K562 (cell line): ENCODE results near the gene ASAH2. TPM values are rescaled to one million over a fixed set of nuclear protein-coding genes. Genes with fewer than 3 reads are reported as not detected.

Experiments
- ATAC-seq: fragments of 200-7000 bp; cut with Tn5 transposase; 3 replicates; pipeline ENCODE4 v1.9.1; 2020; ENCODE audit warnings: moderate library complexity
- BruUV-seq: library from RNA; stranded (reverse); fragments of 400-500 nt; replicated peaks from 2 replicates; lab custom pipeline; 2021; lab: Mats Ljungman, UMichigan
- CTCF ChIA-PET: fragments of 300-600 bp; formaldehyde crosslinking; extraction: SDS; loops from one replicate; lab custom pipeline; 2021; ENCODE audit warnings: low intra/inter-chr PET ratio; lab: Yijun Ruan, JAX
- POLR2A ChIA-PET: fragments of 300-600, 350-650 bp; sonication (Branson Sonifier 250); formaldehyde crosslinking; extraction: SDS; loops from one replicate; lab custom pipeline; 2021; ENCODE audit warnings: antibody characterized with exemption, inconsistent platforms; lab: Yijun Ruan, JAX
- DNase-seq, 4 experiments: peaks; one replicate each; pipeline versions ENCODE4 v3.0.0 to v3.0.0-alpha.2; 2011 to 2018; ENCODE audit warnings: low spot score in 3 of 4, mixed read lengths in 3 of 4; ENCODE audit errors: extremely low read depth in 1 of 4
- FAIRE-seq: peaks from 2 replicates; lab custom pipeline; 2011; peaks lifted over from hg19 to GRCh38; lab: Jason Lieb, UNC
- H2AFZ ChIP-seq: 2 replicates; pipeline ENCODE4 v1.6.0; 2011; ENCODE audit warnings: low read depth, low read length, control low read depth, inconsistent platforms
- H3K27ac ChIP-seq: fragments of 200-600 bp; 3 replicates; pipeline ENCODE4 v1.8.0; 2011; ENCODE audit warnings: low read depth, mild to moderate bottlenecking, control low read depth, inconsistent platforms, low read length, moderate library complexity, mixed read lengths; ENCODE audit errors: extremely low read depth
- H3K27me3 ChIP-seq, 2 experiments: fragments of 300-600 bp in 1 of 2; 2 replicates in 1 of 2; 3 replicates in 1 of 2; pipeline versions ENCODE4 v1.6.0 to v1.8.0; 2011; ENCODE audit warnings: inconsistent platforms in 2 of 2, low read length in 2 of 2, mild to moderate bottlenecking in 1 of 2, mixed read lengths in 1 of 2, moderate library complexity in 1 of 2; ENCODE audit not compliant: control insufficient read depth in 2 of 2, insufficient read depth in 2 of 2
- H3K36me3 ChIP-seq: fragments of 300-600 bp; 3 replicates; pipeline ENCODE4 v1.8.0; 2011; ENCODE audit warnings: mild to moderate bottlenecking, low read length, inconsistent platforms; ENCODE audit not compliant: control insufficient read depth, insufficient read depth
- H3K4me1 ChIP-seq, 2 experiments: fragments of 200-600 bp in 1 of 2; replicated peaks in 1 of 2; 2 replicates in 1 of 2; 3 replicates in 1 of 2; pipeline versions ENCODE4 v1.5.1 to v1.8.0; 2011; ENCODE audit warnings: inconsistent platforms in 2 of 2, low read length in 2 of 2, mild to moderate bottlenecking in 1 of 2, mixed read lengths in 1 of 2, moderate library complexity in 1 of 2; ENCODE audit not compliant: control insufficient read depth in 2 of 2, insufficient read depth in 2 of 2
- H3K4me2 ChIP-seq: 2 replicates; pipeline ENCODE4 v1.6.1; 2011; ENCODE audit warnings: low read length, control low read depth, inconsistent platforms, mixed read lengths; ENCODE audit not compliant: insufficient read depth
- H3K4me3 ChIP-seq: fragments of 200-600 bp; sonication (generic), shearing (Covaris generic); 2 replicates; pipeline ENCODE4 v1.5.1; 2016; ENCODE audit warnings: control low read depth, inconsistent platforms
- H3K79me2 ChIP-seq: fragments of 200-600 bp; 3 replicates; pipeline ENCODE4 v1.8.0; 2011; ENCODE audit warnings: low read length, inconsistent platforms; ENCODE audit not compliant: control insufficient read depth, insufficient read depth
- H3K9ac ChIP-seq, 2 experiments: 2 replicates each; pipeline versions ENCODE4 v1.6.0 to v1.6.1; 2011; ENCODE audit warnings: low read depth in 2 of 2, low read length in 2 of 2, control low read depth in 1 of 2, inconsistent platforms in 1 of 2, mild to moderate bottlenecking in 1 of 2, mixed read lengths in 1 of 2; ENCODE audit not compliant: insufficient read depth in 1 of 2
- H3K9me1 ChIP-seq: one replicate; pipeline ENCODE4 v1.6.0; 2011; ENCODE audit warnings: inconsistent platforms, mild to moderate bottlenecking, low read length, moderate library complexity; ENCODE audit not compliant: control insufficient read depth, insufficient read depth
- H3K9me3 ChIP-seq: replicated peaks from 2 replicates; pipeline ENCODE4 v1.5.1; 2011; ENCODE audit warnings: low read depth, low read length, inconsistent platforms; ENCODE audit not compliant: control insufficient read depth, insufficient read depth
- H4K20me1 ChIP-seq: replicated peaks from 2 replicates; pipeline ENCODE4 v1.6.1; 2011; ENCODE audit warnings: low read length, inconsistent platforms, mixed read lengths; ENCODE audit not compliant: control insufficient read depth, insufficient read depth
- KAT7 ChIP-seq: sonication (generic); formaldehyde crosslinking; IDR thresholded peaks from 2 replicates; pipeline ENCODE4 v1.8.0; 2022; ENCODE audit warnings: missing genetic modification reagents, mild to moderate bottlenecking, borderline replicate concordance
- KDM1A ChIP-seq, 2 experiments: fragments of 450-650 bp; IDR thresholded peaks; 2 replicates each; pipeline ENCODE4 v1.6.1; 2016; ENCODE audit warnings: mild to moderate bottlenecking in 2 of 2
- MEF2A ChIP-seq: IDR thresholded peaks from 2 replicates; pipeline ENCODE4 v1.6.1; 2011; ENCODE audit warnings: low read depth, mild to moderate bottlenecking, low read length, moderate library complexity; ENCODE audit not compliant: control insufficient read depth
- SMAD1 ChIP-seq: fragments of 150-350 bp; IDR thresholded peaks from 2 replicates; pipeline ENCODE4 v1.6.1; 2014; ENCODE audit warnings: low read length, low read depth; ENCODE audit not compliant: partially characterized antibody
- SREBF2 ChIP-seq: sonication (generic); formaldehyde crosslinking; IDR thresholded peaks from 2 replicates; pipeline ENCODE4 v1.4.0; 2020; ENCODE audit warnings: mild to moderate bottlenecking, missing genetic modification reagents
- TRIM24 ChIP-seq, 2 experiments: fragments of 450-650 bp; IDR thresholded peaks; 2 replicates each; pipeline ENCODE4 v1.6.1; 2016
- U2AF1 ChIP-seq: fragments of 200-400 bp; formaldehyde crosslinking; optimal IDR thresholded peaks from 2 replicates; pipeline ENCODE3; 2017; ENCODE audit warnings: mild to moderate bottlenecking, low read depth, low read length, moderate library complexity
- ZC3H11A ChIP-seq: IDR thresholded peaks from 2 replicates; pipeline ENCODE4 v1.6.1; 2012; ENCODE audit warnings: low read depth, low read length, improper control_type of control experiment
- ZNF121 ChIP-seq: sonication (generic); formaldehyde crosslinking; conservative IDR thresholded peaks from 2 replicates; pipeline ENCODE4 v1.8.0; 2022; ENCODE audit warnings: missing genetic modification reagents
- ZNF23 ChIP-seq: fragments of 250-450 bp; sonication (Bioruptor Pico); IDR thresholded peaks from 2 replicates; pipeline ENCODE4 v1.4.0; 2020; ENCODE audit warnings: mild to moderate bottlenecking
- ZNF274 ChIP-seq: IDR thresholded peaks from 2 replicates; pipeline ENCODE4 v1.6.1; 2011; ENCODE audit warnings: low read depth, mild to moderate bottlenecking, low read length, moderate library complexity, borderline replicate concordance
- ZNF586 ChIP-seq: fragments of 450-650 bp; formaldehyde crosslinking; conservative IDR thresholded peaks from 2 replicates; pipeline ENCODE4 v1.4.0; 2020; ENCODE audit warnings: mild to moderate bottlenecking, moderate library complexity
- WGBS: fragments of 100-300 bp; shearing (Covaris generic); methylation state at CpG from one replicate; pipeline ENCODE4 v1.1.6; 2016; ENCODE audit warnings: low coverage, mixed read lengths; ENCODE audit not compliant: insufficient coverage; ENCODE audit errors: missing lambda C conversion rate; 5-methylcytosine and 5-hydroxymethylcytosine counted together
- in situ Hi-C: fragments of 300-500 bp; cut with MboI; formaldehyde crosslinking; loops from 4 replicates; pipeline ENCODE4 v1.15.0; 2018; ENCODE audit warnings: inconsistent platforms, mixed read lengths
- intact Hi-C: fragments of 100-400 bp; cut with micrococcal nuclease; formaldehyde crosslinking; loops from 2 replicates; pipeline ENCODE4 v1.14.2; 2022
- polyA plus RNA-seq, 8 experiments: library from polyadenylated mRNA; depleted of rRNA in 4 of 8; stranded (reverse) in 5 of 8; unstranded in 3 of 8; fragments of >200 nt; fragmentation: Nextera tagmentation in 2 of 8; fragmentation: Illumina TruSeq in 1 of 8; extraction: Ambion mirVana in 2 of 8; extraction: Trizol in 1 of 8; gene quantifications; 2 replicates each; pipeline versions ENCODE4 v1.2.1 to v1.2.3, GENCODE V29; 2011 to 2014; ENCODE audit warnings: inconsistent platforms in 1 of 8, missing spikeins in 1 of 8
- total RNA-seq, 7 experiments: library from RNA; depleted of rRNA in 6 of 7; stranded (reverse); fragments of >200 nt in 6 of 7; fragmentation: Illumina TruSeq in 2 of 7; extraction: Trizol in 2 of 7; gene quantifications; 2 replicates each; pipeline versions ENCODE4 v1.2.1 to v1.2.3, GENCODE V29; 2011 to 2021; ENCODE audit warnings: low replicate concordance in 1 of 7
- TF ChIP-seq, protein P1 (sequence below): sonication (generic); formaldehyde crosslinking; IDR thresholded peaks from 2 replicates; pipeline ENCODE4 v1.8.0; 2023; ENCODE audit warnings: missing genetic modification reagents, mild to moderate bottlenecking, borderline replicate concordance
- TF ChIP-seq, protein P2 (sequence below): sonication (generic); formaldehyde crosslinking; IDR thresholded peaks from 2 replicates; pipeline ENCODE4 v1.8.1; 2023; ENCODE audit warnings: mild to moderate bottlenecking, missing genetic modification reagents
- TF ChIP-seq, protein P3 (sequence below): IDR thresholded peaks from 2 replicates; pipeline ENCODE4 v1.6.1; 2016; ENCODE audit warnings: missing genetic modification characterization, missing compliant biosample characterization

Gene ASAH2
- total and polyA plus RNA-seq, 9 of the 15 experiments (the other 6 are each of a cell fraction or from before 2014, with no cell fraction given) = 2.5 to 12.0 (median 8.5) TPM

DNA sequence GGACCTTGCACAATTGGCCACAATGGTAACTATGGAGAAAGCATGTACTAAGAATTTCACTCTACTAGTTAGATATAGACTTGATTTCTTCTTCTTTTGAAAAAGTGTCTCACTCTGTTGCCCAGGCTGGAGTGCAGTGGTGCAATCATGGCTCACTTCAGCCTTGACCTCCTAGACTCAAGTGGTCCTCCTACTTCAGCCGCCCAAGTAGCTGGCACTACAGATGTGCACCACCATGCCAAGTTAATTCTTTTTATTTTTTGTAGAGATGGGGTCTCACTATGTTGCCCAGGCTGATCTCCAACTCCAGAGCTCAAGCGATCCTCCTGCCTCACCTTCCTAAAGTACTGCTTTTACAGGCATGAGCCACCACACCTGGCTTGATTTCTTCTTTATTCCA, 29.1 kb downstream of the ASAH2 start:
- in situ Hi-C loops = no loop called here
- Histone ChIP-seq H3K79me2 (no peaks in the 10 kb centered on the region), H3K4me3 (no peak overlapping the region), H3K9me3 (no peaks in the 10 kb centered on the region), H2AFZ (no peak overlapping the region), H3K27me3 (no peaks in the 10 kb centered on the region), H3K9ac (no peak overlapping the region), H3K4me2 (no peak overlapping the region), H3K4me1 (no peaks in the 10 kb centered on the region), H3K36me3 (no peaks in the 10 kb centered on the region), H3K27ac (no peak overlapping the region), H3K9me1 (no peaks in the 10 kb centered on the region), H4K20me1 (no peaks in the 10 kb centered on the region)
- FAIRE-seq (no peak), ATAC-seq (no peak), DNase-seq (no peak)
- intact Hi-C loops = no loop called here
- WGBS = 15% methylated on average over 2 of the region's 2 CpGs
- CTCF ChIA-PET = no interaction called here
- POLR2A ChIA-PET = no interaction called here
- no TSS peak for BruUV-seq
- no peak for TF ChIP-seq KAT7 (CRISPR knock-in tag)
- TF ChIP-seq U2AF1 = no peak
- TF ChIP-seq TRIM24 (IDR thresholded peaks at IDR 0.05) = no peak
- TF ChIP-seq ZNF586 (CRISPR knock-in tag) = no peak
- TF ChIP-seq, protein P1, sequence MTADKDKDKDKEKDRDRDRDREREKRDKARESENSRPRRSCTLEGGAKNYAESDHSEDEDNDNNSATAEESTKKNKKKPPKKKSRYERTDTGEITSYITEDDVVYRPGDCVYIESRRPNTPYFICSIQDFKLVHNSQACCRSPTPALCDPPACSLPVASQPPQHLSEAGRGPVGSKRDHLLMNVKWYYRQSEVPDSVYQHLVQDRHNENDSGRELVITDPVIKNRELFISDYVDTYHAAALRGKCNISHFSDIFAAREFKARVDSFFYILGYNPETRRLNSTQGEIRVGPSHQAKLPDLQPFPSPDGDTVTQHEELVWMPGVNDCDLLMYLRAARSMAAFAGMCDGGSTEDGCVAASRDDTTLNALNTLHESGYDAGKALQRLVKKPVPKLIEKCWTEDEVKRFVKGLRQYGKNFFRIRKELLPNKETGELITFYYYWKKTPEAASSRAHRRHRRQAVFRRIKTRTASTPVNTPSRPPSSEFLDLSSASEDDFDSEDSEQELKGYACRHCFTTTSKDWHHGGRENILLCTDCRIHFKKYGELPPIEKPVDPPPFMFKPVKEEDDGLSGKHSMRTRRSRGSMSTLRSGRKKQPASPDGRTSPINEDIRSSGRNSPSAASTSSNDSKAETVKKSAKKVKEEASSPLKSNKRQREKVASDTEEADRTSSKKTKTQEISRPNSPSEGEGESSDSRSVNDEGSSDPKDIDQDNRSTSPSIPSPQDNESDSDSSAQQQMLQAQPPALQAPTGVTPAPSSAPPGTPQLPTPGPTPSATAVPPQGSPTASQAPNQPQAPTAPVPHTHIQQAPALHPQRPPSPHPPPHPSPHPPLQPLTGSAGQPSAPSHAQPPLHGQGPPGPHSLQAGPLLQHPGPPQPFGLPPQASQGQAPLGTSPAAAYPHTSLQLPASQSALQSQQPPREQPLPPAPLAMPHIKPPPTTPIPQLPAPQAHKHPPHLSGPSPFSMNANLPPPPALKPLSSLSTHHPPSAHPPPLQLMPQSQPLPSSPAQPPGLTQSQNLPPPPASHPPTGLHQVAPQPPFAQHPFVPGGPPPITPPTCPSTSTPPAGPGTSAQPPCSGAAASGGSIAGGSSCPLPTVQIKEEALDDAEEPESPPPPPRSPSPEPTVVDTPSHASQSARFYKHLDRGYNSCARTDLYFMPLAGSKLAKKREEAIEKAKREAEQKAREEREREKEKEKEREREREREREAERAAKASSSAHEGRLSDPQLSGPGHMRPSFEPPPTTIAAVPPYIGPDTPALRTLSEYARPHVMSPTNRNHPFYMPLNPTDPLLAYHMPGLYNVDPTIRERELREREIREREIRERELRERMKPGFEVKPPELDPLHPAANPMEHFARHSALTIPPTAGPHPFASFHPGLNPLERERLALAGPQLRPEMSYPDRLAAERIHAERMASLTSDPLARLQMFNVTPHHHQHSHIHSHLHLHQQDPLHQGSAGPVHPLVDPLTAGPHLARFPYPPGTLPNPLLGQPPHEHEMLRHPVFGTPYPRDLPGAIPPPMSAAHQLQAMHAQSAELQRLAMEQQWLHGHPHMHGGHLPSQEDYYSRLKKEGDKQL (CRISPR knock-in tag) = no peak
- TF ChIP-seq, protein P2, sequence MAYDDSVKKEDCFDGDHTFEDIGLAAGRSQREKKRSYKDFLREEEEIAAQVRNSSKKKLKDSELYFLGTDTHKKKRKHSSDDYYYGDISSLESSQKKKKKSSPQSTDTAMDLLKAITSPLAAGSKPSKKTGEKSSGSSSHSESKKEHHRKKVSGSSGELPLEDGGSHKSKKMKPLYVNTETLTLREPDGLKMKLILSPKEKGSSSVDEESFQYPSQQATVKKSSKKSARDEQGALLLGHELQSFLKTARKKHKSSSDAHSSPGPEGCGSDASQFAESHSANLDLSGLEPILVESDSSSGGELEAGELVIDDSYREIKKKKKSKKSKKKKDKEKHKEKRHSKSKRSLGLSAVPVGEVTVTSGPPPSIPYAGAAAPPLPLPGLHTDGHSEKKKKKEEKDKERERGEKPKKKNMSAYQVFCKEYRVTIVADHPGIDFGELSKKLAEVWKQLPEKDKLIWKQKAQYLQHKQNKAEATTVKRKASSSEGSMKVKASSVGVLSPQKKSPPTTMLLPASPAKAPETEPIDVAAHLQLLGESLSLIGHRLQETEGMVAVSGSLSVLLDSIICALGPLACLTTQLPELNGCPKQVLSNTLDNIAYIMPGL (CRISPR knock-in tag) = no peak
- TF ChIP-seq, protein P3, sequence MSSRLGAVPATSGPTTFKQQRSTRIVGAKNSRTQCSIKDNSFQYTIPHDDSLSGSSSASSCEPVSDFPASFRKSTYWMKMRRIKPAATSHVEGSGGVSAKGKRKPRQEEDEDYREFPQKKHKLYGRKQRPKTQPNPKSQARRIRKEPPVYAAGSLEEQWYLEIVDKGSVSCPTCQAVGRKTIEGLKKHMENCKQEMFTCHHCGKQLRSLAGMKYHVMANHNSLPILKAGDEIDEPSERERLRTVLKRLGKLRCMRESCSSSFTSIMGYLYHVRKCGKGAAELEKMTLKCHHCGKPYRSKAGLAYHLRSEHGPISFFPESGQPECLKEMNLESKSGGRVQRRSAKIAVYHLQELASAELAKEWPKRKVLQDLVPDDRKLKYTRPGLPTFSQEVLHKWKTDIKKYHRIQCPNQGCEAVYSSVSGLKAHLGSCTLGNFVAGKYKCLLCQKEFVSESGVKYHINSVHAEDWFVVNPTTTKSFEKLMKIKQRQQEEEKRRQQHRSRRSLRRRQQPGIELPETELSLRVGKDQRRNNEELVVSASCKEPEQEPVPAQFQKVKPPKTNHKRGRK (tag) = no peak
- no peak for TF ChIP-seq ZNF274
- TF ChIP-seq ZC3H11A = no peak
- TF ChIP-seq KDM1A (IDR thresholded peaks at IDR 0.05) = 0 out of 4 replicates have a peak, but pooled peaks of 1 of the 2 experiments have one; percentile 21
- TF ChIP-seq ZNF121 = peak; percentile 92
- TF ChIP-seq SMAD1 = no peak
- no peak for TF ChIP-seq MEF2A
- TF ChIP-seq SREBF2 (CRISPR knock-in tag) = no peak
- no peak for TF ChIP-seq ZNF23
